Adipose tissue (tissue), 3 donors: ENCODE data around the gene MAPRE2. TPM values are rescaled to one million over a fixed set of nuclear protein-coding genes. Genes with fewer than 3 reads are reported as not detected.
"Not testable (repeated sequence)": the region's sequence is repeated elsewhere in the genome, so short reads cannot be mapped to it uniquely, and the experiment has no call there.

ENCODE experiments used
- H3K27ac ChIP-seq: one replicate; pipeline ENCODE4 v1.5.1; 2013; ENCODE audit warnings: low read depth, low read length
- WGBS, 3 donors: extraction: QIAGEN DNeasy Blood & Tissue Kit; methylation state at CpG; one replicate each; pipeline ENCODE4 v1.1.7; 2013; 5-methylcytosine and 5-hydroxymethylcytosine counted together
- polyA plus RNA-seq, 3 donors: library from polyadenylated mRNA; stranded (reverse); fragments of 200-250 nt; gene quantifications; one replicate each; pipeline ENCODE4 v1.2.3, GENCODE V29; 2013
- donor health status: healthy with polysubstance abuse.
- donor health status: Bipolar disorder and iron deficiency.
- donor health status: healthy.

Gene MAPRE2
- polyA plus RNA-seq, 3 donors = 7.2 to 17.1 (median 10.8) TPM

GRCh38 chr18:35157181-35157580 lies 116.0 kb downstream of the MAPRE2 start:
- no peak overlapping the region for H3K27ac ChIP-seq
- WGBS, 3 donors = 89 to 94% (median 90%) methylated on average over 4 of the region's 4 CpGs

- no peak overlapping the region for H3K27ac ChIP-seq
- WGBS, 3 donors = 66 to 88% (median 68%) methylated on average over 5 of the region's 5 CpGs
These were observed 117.7 kb downstream of the MAPRE2 start for GRCh38 chr18:35158728-35159450.

GRCh38 chr18:35159782-35160181 lies 118.6 kb downstream of the MAPRE2 start:
- H3K27ac ChIP-seq = no peak overlapping the region
- WGBS, 3 donors = 77 to 96% (median 79%) methylated on average over 3 of the region's 3 CpGs

- no peak overlapping the region for H3K27ac ChIP-seq
- WGBS, 3 donors = 81 to 94% (median 87%) methylated on average over 2 of the region's 2 CpGs
These were observed 120.3 kb downstream of the MAPRE2 start for GRCh38 chr18:35161485-35161884.

- no peak overlapping the region for H3K27ac ChIP-seq
- 48 to 90% (median 81%) methylated on average over 3 of the region's 3 CpGs for WGBS, 3 donors
These were observed 120.7 kb downstream of the MAPRE2 start for GRCh38 chr18:35161934-35162333.

GRCh38 chr18:35163014-35163539 lies 121.9 kb downstream of the MAPRE2 start:
- no peak overlapping the region for H3K27ac ChIP-seq

- WGBS, 3 donors = 77 to 93% (median 78%) methylated on average over 5 of the region's 5 CpGs
- no peak overlapping the region for H3K27ac ChIP-seq
These were observed 122.5 kb downstream of the MAPRE2 start for GRCh38 chr18:35163721-35164120.

- WGBS, 3 donors = 52 to 69% (median 62%) methylated on average over 6 of the region's 6 CpGs
- no peak overlapping the region for H3K27ac ChIP-seq
These were observed 122.9 kb downstream of the MAPRE2 start for GRCh38 chr18:35164133-35164532.

GRCh38 chr18:35167332-35167731 lies 126.1 kb downstream of the MAPRE2 start:
- H3K27ac ChIP-seq = no peak overlapping the region
- WGBS, 3 donors = 77 to 81% (median 80%) methylated on average over 6 of the region's 6 CpGs

- no peak overlapping the region for H3K27ac ChIP-seq
These were observed 126.6 kb downstream of the MAPRE2 start for GRCh38 chr18:35167857-35168256.

- WGBS, 3 donors = 85 to 88% (median 87%) methylated on average over 1 of the region's 1 CpG
- not testable (repeated sequence) for H3K27ac ChIP-seq
These were observed 129.1 kb downstream of the MAPRE2 start for GRCh38 chr18:35170323-35170722.

GRCh38 chr18:35171315-35171987 lies 130.2 kb downstream of the MAPRE2 start:
- WGBS, 3 donors = 24 to 59% (median 53%) methylated on average over 5 of the region's 5 CpGs
- no peak overlapping the region for H3K27ac ChIP-seq

- WGBS, 3 donors = 80 to 93% (median 93%) methylated on average over 3 of the region's 3 CpGs
- no peak overlapping the region for H3K27ac ChIP-seq
These were observed 130.8 kb downstream of the MAPRE2 start for GRCh38 chr18:35172009-35172408.

- H3K27ac ChIP-seq = no peak overlapping the region
- WGBS, 3 donors = 56 to 59% (median 57%) methylated on average over 2 of the region's 2 CpGs
These were observed 131.3 kb downstream of the MAPRE2 start for GRCh38 chr18:35172451-35173035.

- no peak overlapping the region for H3K27ac ChIP-seq
- 22 to 42% (median 26%) methylated on average over 5 of the region's 5 CpGs for WGBS, 3 donors
These were observed 133.0 kb downstream of the MAPRE2 start for GRCh38 chr18:35174093-35174731.

- H3K27ac ChIP-seq = no peak overlapping the region
- WGBS, 3 donors = 95 to 96% (median 95%) methylated on average over 2 of the region's 2 CpGs
These were observed 133.5 kb downstream of the MAPRE2 start for GRCh38 chr18:35174745-35175144.

- H3K27ac ChIP-seq = no peak overlapping the region
- WGBS, 3 donors = 90 to 97% (median 96%) methylated on average over 3 of the region's 3 CpGs
These were observed 135.7 kb downstream of the MAPRE2 start for GRCh38 chr18:35176925-35177324.

- 88 to 95% (median 95%) methylated on average over 3 of the region's 3 CpGs for WGBS, 3 donors
- H3K27ac ChIP-seq = no peak overlapping the region
These were observed 137.0 kb downstream of the MAPRE2 start for GRCh38 chr18:35178260-35178659.

GRCh38 chr18:35179906-35180305 lies 138.7 kb downstream of the MAPRE2 start:
- WGBS, 3 donors = 65 to 81% (median 78%) methylated on average over 4 of the region's 4 CpGs
- no peak overlapping the region for H3K27ac ChIP-seq
